ENCODE data around the gene FLNA. TPM values are rescaled to one million over a fixed set of nuclear protein-coding genes. Genes with fewer than 3 reads are reported as not detected.

FLNA gene
- total RNA-seq, 1 donor = 933 TPM

DNA sequence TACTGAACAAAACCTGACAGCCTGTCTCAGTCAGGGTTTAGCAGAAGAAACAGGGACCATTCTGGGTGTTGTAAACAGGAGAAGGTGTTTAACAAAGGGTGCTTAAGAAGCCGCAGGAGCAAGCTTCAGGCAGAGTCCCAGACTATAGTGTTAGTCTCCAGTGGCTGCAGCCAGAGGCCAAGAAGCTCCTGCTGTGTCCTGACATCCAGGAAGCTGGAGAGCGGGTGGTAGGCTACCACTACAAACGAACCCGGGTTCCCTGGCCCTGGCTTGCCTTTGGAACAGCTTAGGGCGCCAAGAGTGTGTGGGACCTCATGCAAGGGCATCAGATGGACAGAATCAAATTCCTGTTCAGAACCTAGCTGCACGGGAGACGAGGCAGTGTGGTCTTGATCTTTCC lies 50.9 kb downstream of the FLNA start:
- Histone ChIP-seq H3K4me1 (ENCODE audit: insufficient read depth, low read length) (peaks cover 26% of the 10 kb centered on the region), H3K27me3 (ENCODE audit: insufficient read depth, low read length) (no peaks in the 10 kb centered on the region), H3K4me3 (ENCODE audit: low read length) (no peak overlapping the region), H3K9me3 (ENCODE audit: low read depth, low read length) (no peaks in the 10 kb centered on the region)

DNA sequence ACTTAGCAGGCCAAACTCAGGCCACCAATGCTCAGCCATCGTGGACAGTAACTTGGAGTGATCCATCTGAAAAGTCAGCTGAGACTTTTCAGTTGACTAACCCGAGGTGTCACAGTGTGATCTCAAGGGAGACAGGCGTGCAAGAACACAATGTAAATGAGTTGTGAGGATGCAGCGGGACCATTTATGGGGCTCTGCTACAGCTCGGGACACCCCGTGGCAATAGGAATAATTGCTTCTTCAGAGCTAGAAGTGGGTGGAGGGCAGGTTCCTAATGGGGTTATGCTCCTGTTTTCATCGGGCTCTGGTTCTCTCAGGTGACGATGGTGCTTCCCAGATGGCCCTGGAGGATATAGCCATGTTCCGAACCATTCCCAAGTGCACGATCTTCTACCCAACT lies 51.5 kb downstream of the FLNA start:
- Histone ChIP-seq H3K4me1 (ENCODE audit: insufficient read depth, low read length) (peaks cover 24% of the 10 kb centered on the region), H3K4me3 (ENCODE audit: low read length) (no peak overlapping the region), H3K9me3 (ENCODE audit: low read depth, low read length) (no peaks in the 10 kb centered on the region), H3K27me3 (ENCODE audit: insufficient read depth, low read length) (no peaks in the 10 kb centered on the region)

DNA sequence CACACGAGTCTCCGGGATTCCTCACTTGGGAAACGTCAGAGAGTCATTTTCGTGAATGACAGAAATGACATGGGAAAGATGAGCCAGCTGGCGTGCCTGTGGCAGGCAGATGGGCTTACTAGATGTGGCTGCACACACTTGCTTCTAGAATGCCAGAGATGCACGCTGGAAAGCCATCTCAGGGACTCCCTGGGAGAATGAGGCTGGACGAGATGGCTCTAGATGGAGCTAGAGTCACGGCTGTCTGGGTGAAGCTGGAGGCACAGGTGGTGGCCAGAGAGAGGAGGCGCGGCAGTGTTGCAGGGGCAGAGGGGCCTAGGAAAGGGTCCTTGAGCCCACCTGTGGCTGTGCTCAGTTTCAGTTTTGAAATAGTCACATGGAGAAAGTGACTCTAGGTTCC lies 52.8 kb downstream of the FLNA start:
- no peak overlapping the region for H3K4me3 ChIP-seq (ENCODE audit: low read length)
- H3K9me3 ChIP-seq (ENCODE audit: low read depth, low read length) = no peaks in the 10 kb centered on the region
- H3K4me1 ChIP-seq (ENCODE audit: insufficient read depth, low read length) = peaks cover 11% of the 10 kb centered on the region
- H3K27me3 ChIP-seq (ENCODE audit: insufficient read depth, low read length) = no peaks in the 10 kb centered on the region

DNA sequence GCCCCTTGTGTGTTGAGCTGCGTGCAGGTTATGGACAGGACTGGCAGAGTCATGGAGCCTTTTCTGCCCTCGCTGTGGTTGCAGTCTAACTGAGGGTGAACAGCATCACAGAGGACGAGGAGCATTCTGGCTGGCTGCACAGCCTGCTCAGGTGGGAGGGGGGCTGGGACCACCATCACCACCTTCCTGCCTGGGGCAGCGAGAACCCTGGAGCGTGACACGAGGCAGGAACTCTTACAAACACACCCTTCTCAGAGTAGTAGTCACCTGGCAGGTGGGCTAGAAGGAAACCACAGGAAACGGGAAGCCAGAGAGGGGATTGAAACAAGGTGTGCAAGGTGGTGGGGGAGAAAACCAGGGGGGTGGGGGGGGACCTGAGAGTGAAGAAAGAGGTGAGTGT lies 53.3 kb downstream of the FLNA start:
- Histone ChIP-seq H3K4me1 (ENCODE audit: insufficient read depth, low read length) (peaks cover 6% of the 10 kb centered on the region), H3K27me3 (ENCODE audit: insufficient read depth, low read length) (no peaks in the 10 kb centered on the region), H3K9me3 (ENCODE audit: low read depth, low read length) (no peaks in the 10 kb centered on the region), H3K4me3 (ENCODE audit: low read length) (no peak overlapping the region)

DNA sequence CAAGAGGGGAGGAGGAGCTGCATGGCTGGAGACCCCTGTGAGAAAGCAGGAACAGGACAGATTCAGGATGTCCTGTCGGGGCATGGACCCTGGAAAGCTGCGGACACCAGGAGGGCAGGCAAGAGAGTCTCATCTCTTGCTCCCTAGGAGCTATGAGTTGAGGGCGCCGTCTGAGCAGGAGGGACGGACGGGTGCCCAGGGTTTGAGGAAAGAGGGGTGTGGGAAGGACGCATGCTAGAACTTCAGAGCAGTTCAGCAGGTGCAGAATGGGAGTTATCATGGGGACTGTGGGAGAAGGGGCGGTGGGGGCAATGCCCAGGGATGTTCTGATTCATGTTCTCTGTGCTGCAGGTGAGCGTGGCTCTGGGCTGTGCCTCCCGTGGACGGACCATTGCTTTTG lies 54.0 kb downstream of the FLNA start:
- Histone ChIP-seq H3K4me3 (ENCODE audit: low read length) (no peak overlapping the region), H3K4me1 (ENCODE audit: insufficient read depth, low read length) (no peaks in the 10 kb centered on the region), H3K27me3 (ENCODE audit: insufficient read depth, low read length) (no peaks in the 10 kb centered on the region), H3K9me3 (ENCODE audit: low read depth, low read length) (no peaks in the 10 kb centered on the region)

DNA sequence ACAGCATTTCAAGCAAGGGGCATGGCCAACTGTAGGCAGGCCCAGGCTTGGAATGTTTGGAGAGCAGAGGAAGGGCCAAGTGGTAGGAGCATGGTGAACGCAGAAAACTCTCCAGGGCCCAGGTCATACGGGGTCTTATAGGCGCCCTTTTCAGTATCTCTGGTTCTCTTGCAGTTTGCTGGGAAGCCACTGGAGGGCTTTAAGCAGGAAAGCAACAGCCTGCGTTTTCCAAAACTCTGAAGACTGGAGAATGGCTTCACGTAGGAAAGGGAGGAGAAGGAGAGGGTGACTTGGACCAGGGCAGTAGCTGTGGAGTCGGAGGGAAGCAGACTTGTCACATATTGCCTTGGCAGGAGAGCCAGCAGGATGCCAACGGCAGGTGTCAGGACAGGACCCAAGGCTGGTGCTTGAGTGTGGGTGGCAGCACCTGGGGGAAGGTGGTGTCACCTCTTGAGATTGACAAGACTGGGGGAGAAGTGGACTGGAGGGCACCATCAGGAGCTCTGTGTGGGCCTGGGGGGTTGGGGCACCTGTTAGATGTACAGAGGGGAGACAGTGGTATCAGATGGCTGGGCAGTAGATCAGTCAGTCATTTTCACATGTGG lies 56.9 kb downstream of the FLNA start:
- H3K4me1 ChIP-seq (ENCODE audit: insufficient read depth, low read length) = peaks cover 12% of the 10 kb centered on the region
- no peaks in the 10 kb centered on the region for H3K27me3 ChIP-seq (ENCODE audit: insufficient read depth, low read length)
- no peaks in the 10 kb centered on the region for H3K9me3 ChIP-seq (ENCODE audit: low read depth, low read length)
- no peak overlapping the region for H3K4me3 ChIP-seq (ENCODE audit: low read length)

DNA sequence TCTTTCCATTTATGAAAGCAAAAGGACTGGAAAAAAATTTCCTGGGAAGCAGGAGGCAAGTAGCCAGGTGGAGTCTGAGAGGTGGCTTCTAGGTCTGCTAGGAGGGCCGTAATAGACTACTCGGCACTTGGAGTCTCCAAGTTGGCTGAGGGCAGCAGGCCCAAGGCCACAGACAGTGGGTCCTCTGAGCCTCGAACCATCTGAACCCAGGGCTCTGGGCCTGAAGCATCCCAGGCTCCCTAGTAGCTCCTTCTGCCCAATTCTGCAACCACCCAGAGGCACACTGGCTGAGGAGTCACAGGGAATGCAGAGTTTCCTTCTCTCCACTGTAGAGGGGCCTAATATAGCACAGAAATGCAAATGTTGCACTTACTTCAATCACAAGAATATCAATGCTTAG lies 59.0 kb downstream of the FLNA start:
- Histone ChIP-seq H3K4me1 (ENCODE audit: insufficient read depth, low read length) (peaks cover 18% of the 10 kb centered on the region), H3K4me3 (ENCODE audit: low read length) (no peak overlapping the region), H3K9me3 (ENCODE audit: low read depth, low read length) (no peaks in the 10 kb centered on the region), H3K27me3 (ENCODE audit: insufficient read depth, low read length) (no peaks in the 10 kb centered on the region)

DNA sequence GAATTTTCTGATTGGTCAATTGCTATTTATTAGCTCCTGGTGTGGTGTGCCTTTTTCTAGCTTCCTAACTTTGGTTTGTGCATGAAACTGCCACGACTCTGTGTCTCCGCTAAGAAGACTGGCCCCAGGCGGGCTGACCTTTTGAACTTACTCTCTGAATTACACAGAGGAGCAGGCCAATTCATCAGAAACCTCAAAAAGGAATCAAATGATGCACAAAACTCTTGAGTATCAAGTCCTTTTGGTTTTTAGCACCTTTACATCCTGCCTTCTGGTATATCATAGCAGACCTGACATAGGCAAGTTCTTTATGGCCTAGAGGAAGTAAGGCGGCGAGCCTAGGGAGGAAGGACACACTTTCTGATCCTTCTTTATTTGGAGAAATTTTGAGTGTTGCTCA lies 61.3 kb downstream of the FLNA start:
- Histone ChIP-seq H3K4me3 (ENCODE audit: low read length) (no peak overlapping the region), H3K9me3 (ENCODE audit: low read depth, low read length) (no peaks in the 10 kb centered on the region), H3K4me1 (ENCODE audit: insufficient read depth, low read length) (peaks cover 32% of the 10 kb centered on the region), H3K27me3 (ENCODE audit: insufficient read depth, low read length) (no peaks in the 10 kb centered on the region)

DNA sequence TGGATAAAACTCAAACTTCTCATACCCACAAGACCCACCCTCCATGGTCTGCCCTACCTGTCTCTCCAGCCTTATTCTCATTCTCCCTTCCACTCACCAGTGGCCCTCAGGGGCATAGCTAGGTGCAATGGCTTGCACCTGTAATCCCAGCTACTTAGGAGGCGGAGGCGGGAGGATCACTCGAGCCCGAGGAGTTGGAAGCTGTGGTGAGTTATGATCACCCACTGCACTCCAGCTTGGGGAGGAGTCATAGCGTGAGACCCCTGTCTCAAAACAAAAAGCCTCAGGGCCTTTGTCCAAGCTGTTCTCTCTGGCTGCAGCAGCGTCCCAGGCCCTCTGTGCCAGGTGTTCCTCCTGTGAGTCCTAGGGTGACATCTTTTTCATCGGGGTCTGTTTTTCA lies 62.3 kb downstream of the FLNA start:
- Histone ChIP-seq H3K4me1 (ENCODE audit: insufficient read depth, low read length) (peaks cover 39% of the 10 kb centered on the region), H3K9me3 (ENCODE audit: low read depth, low read length) (no peaks in the 10 kb centered on the region), H3K27me3 (ENCODE audit: insufficient read depth, low read length) (no peaks in the 10 kb centered on the region), H3K4me3 (ENCODE audit: low read length) (no peak overlapping the region)

DNA sequence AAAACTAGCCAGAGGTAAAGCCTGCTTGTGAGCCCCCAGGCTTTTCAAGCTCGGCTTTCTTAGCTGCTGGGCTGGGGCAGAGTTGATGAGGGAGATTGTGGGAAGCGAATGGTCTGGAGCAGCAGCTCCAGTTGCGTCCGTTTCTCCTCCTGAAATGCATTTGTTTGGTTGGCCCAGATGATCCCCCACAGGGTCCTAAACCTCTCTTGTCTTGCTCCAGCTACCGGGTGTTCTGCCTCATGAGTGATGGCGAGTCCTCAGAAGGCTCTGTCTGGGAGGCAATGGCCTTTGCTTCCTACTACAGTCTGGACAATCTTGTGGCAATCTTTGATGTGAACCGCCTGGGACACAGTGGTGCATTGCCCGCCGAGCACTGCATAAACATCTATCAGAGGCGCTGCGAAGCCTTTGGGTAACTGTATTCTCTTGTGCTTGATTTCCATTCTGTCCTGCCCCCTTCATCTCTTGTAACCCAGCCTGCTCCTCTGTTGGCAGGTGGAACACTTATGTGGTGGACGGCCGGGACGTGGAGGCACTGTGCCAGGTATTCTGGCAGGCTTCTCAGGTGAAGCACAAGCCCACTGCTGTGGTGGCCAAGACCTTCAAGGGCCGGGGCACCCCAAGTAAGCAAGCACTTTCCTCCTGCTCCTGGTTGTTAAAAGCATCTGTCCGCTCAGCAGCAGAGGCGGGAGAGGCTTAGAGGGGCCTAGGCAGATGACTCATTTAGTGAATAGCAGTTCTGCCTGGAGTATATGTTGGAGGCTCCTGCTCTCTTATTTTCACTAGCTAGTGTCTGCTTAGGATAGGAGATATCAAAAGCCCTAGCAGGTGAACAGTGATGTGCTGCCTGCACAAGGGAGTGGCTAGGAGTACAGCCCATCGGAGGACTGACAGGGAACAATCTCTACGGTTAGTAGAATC lies 63.6 kb downstream of the FLNA start:
- no peaks in the 10 kb centered on the region for H3K27me3 ChIP-seq (ENCODE audit: insufficient read depth, low read length)
- H3K4me1 ChIP-seq (ENCODE audit: insufficient read depth, low read length) = peaks cover 42% of the 10 kb centered on the region
- no peak overlapping the region for H3K4me3 ChIP-seq (ENCODE audit: low read length)
- H3K9me3 ChIP-seq (ENCODE audit: low read depth, low read length) = no peaks in the 10 kb centered on the region

DNA sequence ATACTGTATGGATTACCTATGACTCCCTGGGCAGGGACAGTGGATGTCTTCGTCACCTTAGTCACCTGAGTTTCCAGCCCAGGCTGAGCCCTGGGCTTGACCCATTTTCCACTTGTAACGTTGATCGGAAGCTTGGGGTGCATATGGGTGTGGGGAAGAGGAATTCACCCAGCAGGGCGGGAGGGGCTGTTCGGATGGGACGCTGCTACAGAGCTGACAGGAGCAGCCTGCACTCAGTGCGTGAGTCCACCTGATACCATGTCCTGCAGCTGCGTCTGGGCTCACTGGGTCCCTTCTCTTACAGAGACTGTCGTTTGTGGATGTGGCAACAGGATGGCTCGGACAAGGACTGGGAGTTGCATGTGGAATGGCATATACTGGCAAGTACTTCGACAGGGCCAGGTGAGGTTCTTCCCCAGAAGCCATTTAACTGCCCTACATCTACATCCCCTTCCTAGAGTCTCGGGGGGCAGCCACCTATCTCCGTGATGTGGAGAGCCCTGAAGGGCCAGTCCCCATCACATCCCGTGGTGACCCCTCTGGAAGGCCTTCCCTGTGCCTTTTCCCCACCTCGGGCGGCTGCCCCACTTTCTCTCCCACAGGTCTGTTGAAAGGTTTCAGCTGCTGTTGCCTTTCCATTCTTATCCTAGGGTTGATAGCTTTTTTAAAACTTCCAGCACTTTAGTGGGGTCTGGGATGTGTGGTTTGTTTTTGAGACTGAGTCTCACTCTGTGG lies 65.2 kb downstream of the FLNA start:
- H3K4me3 ChIP-seq (ENCODE audit: low read length) = no peak overlapping the region
- H3K9me3 ChIP-seq (ENCODE audit: low read depth, low read length) = no peaks in the 10 kb centered on the region
- no peaks in the 10 kb centered on the region for H3K27me3 ChIP-seq (ENCODE audit: insufficient read depth, low read length)
- H3K4me1 ChIP-seq (ENCODE audit: insufficient read depth, low read length) = peaks cover 53% of the 10 kb centered on the region

DNA sequence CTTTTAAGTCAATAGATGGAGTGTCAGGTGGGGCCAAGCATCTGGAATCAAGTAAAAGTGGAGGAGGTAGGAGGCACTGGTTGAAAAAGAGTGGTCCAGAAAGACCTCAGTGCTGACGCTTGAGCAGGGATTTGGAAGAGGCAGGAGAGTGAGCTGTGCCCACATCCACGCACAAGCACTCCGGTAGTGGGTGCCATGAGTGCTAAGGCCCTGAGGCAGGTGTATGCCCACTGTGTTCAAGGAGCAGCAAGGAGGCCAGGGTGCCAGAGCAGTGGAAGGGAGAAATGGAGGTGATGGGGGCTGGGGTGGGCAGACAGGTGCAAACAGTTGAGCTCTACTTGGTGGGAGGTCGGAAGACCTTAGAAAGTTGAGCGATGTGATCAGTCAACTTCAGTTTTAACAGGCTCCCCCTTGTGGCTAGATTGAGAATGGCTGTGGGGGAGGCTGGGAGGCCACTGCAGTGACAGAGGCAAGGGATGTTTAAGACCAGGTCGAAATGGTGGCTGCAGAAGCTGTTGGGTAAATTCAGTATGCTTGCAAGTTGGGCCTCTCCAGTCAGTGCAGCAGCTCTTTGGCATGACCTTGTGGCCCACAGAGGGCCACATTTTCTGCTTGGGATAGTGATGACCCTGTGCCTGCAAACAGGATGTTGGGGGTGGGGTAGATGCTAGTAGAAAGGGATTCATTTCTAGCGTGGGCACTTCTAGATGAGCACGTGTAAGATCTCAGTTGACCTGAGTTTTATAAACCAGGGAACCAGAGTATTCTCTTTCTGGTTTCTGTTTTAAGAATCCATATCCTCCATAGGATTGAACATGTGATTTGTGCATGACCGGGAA lies 66.1 kb downstream of the FLNA start:
- H3K27me3 ChIP-seq (ENCODE audit: insufficient read depth, low read length) = no peaks in the 10 kb centered on the region
- H3K4me1 ChIP-seq (ENCODE audit: insufficient read depth, low read length) = peaks cover 48% of the 10 kb centered on the region
- H3K4me3 ChIP-seq (ENCODE audit: low read length) = no peak overlapping the region
- no peaks in the 10 kb centered on the region for H3K9me3 ChIP-seq (ENCODE audit: low read depth, low read length)

DNA sequence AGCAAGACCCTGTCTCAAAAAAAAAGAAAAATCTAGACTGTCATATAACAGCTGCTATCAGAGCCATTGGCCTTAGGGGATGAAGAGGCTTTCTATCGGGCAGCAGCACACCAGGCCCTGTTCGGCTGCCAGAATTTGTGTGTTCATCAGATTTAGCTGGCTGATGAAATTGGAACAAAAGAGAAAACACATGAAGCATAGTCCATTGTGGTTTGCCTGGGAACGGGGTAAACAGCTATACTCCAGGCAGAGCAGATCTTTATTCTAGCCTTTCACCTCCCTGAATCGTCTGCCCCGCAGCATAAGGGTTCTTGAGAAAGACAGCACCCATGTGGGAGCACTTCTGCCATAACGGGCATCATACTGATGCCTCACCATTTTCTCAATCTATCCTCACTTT lies 67.2 kb downstream of the FLNA start:
- Histone ChIP-seq H3K4me1 (ENCODE audit: insufficient read depth, low read length) (peaks cover 42% of the 10 kb centered on the region), H3K4me3 (ENCODE audit: low read length) (no peak overlapping the region), H3K9me3 (ENCODE audit: low read depth, low read length) (no peaks in the 10 kb centered on the region), H3K27me3 (ENCODE audit: insufficient read depth, low read length) (no peaks in the 10 kb centered on the region)

DNA sequence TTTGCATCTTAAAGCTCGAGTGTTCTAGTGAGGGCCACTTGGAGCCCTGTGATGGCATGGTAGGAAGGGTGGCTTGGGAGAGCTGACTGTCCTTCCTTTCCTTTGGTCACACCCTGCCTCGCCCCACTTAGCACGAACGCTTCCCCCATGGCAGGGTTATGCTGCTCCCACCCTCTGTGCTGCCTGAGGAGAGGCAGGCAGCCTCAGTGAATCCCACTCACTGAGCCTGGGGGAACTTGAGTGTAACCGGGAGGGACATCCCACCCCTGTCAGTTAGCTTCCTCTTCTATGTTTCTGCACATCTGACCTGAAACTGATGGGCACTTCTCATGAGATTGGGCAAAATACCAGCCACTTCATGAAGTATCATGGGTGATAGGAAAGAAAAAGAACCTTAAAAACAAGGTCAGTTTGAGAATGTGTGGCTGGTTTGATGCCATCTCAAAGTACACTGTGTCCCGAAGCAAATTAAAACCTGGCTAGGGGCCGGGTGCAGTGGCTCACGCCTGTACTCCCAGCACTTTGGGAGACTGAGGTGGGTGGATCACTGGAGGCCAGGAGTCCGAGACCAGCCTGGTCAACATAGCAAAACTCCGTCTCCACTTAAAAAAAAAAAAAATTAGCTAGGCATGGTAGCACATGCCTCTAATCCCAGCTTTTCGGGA lies 68.8 kb downstream of the FLNA start:
- no peak overlapping the region for H3K4me3 ChIP-seq (ENCODE audit: low read length)
- H3K27me3 ChIP-seq (ENCODE audit: insufficient read depth, low read length) = no peaks in the 10 kb centered on the region
- peaks cover 40% of the 10 kb centered on the region for H3K4me1 ChIP-seq (ENCODE audit: insufficient read depth, low read length)
- no peaks in the 10 kb centered on the region for H3K9me3 ChIP-seq (ENCODE audit: low read depth, low read length)

All from mononuclear cell (primary cell).